T-helper 2 cell (primary cell): ENCODE measurements around the gene SHKBP1.
A peak's percentile ranks its signal among the peaks of the same experiment; 100 is the strongest.
"Not testable (repeated sequence)": the region's sequence is repeated elsewhere in the genome, so short reads cannot be mapped to it uniquely, and the experiment has no call there.

Experiments used
- DNase-seq, 5 experiments: peaks; one replicate each; pipeline versions ENCODE4 v3.0.0 to v3.0.0-alpha.2; 2012 to 2022

Gene SHKBP1

DNA sequence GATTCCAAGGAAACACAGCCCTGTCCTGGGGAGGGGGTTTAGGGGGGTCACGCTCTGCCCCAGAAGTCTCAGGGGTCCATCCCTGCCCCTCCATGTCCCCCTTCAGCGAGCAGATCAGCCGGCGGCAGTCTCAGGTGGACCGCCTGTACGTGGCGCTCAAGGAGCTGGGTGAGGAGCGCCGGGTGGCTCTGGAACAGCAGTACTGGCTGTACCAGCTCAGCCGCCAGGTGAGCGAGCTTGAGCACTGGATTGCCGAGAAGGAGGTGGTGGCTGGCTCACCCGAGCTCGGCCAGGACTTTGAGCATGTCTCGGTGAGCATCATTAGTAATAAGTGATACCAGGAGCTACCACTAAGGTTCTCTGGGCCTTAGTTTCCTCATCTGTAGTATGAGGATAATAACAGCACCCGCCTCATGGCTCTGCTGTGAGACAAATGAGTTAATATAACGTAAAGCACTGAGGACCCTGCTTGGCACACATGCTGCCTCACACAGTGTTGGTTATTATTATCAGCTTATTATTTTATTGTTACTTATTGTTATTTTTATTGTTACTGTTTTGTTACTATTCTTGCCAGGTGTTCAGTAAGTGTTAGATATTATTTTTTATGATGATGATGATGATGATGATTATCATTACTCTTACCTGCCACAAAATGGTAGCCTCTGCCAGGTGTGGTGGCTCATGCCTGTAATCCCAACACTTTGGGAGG lies 20.5 kb upstream of the SHKBP1 start:
- no peak for DNase-seq

DNA sequence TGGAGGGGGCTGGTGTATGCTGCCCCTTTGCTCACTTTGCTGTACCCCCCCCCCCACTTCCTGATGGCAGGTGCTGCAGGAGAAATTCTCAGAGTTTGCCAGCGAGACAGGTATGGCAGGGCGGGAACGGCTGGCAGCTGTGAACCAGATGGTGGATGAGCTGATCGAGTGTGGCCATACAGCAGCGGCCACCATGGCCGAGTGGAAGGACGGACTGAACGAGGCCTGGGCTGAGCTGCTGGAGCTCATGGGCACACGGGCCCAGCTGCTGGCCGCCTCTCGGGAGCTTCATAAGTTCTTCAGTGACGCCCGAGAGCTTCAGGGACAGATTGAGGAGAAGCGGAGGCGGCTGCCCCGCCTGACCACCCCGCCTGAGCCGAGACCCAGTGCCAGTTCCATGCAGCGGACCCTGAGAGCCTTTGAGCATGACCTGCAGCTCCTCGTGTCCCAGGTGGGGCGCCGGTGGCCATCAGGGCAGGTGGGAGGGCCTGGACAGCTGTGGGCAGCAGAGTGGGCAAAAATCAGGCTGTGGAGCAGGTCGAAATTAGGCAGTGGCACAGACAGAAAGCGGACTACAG lies 19.6 kb upstream of the SHKBP1 start:
- no peak for DNase-seq

DNA sequence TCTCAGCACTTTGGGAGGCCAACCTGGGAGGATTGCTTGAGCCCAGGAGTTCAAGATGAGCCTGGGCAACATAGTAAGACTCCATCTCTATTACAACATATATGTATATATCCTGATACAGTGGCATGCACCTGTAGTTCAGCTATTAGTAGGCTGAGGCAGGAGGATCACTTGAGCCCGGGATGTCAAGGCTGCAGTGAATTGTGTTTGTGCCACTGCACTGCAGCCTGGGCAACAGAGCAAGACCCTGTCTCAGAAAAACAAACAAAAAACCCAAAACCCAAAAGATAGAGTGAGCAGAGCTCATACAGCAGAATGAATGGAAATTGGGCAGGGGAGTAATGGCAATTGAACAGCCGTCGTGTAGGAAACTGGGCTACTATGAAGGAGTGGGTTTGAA lies 17.3 kb upstream of the SHKBP1 start:
- no peak for DNase-seq

DNA sequence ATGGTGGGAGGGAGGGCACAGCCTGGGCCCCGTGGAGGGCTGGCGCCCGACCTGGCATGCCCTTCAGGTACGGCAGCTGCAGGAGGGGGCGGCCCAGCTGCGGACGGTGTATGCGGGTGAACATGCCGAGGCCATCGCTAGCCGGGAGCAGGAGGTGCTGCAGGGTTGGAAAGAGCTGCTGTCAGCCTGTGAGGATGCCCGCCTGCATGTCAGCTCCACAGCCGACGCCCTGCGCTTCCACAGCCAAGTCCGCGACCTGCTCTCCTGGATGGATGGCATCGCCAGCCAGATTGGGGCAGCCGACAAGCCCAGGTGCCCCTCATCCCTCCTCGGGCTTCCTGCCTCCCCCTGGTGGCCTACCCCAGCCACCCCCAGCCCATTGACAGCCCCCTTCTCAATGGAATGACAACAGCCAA lies 16.6 kb upstream of the SHKBP1 start:
- no peak for DNase-seq

DNA sequence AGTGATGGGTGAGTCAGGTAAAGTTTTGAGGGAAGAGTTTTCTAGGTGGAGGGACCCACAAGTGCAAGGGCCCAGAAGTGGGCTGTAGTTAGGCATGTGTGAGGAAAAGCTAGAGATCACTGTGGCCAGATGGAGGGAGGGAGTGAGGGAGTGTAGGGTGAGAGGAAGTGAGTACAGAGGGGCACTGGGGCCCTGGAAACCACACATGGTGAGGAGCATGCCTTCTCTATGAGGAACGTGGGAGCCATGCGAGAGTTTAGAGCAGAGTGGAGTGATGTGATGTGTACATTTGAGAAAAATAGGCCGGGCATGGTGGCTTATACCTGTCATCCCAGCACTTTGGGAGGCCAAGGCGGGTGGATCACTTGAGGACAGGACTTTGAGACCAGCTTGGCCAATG lies 14.7 kb upstream of the SHKBP1 start:
- no peak for DNase-seq

DNA sequence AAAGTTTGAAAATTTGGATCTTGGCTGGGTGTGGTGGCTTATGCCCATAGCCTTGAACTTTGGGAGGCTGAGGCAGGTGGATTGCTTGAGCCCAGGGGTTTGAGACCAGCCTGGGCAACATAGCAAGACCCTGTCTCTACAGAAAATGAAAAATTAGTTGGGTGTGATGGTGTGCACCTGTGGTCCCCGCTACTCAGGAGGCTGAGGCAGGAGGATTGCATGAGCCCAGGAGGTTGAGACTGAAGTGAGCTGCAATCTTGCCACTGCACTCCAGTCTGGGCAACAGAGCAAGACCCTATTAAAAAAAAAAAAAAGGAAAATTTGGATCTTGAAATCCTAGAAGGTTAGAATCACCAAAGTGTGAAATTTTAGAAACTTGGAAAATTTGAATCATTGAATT lies 12.1 kb upstream of the SHKBP1 start:
- DNase-seq, result not testable (repeated sequence)

DNA sequence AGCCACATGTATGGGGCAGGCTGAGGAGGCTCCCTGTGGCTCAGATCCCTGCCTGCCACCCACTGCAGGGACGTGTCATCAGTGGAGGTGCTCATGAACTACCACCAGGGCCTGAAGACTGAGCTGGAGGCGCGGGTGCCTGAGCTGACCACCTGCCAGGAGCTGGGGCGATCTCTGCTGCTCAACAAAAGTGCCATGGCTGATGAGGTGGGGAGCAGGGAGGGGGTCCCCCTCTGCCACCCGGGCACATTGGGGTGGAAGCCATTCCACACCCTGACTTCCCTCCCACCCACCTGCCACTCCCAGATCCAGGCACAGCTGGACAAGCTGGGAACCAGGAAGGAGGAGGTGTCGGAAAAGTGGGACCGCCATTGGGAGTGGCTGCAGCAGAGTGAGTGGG lies 11.3 kb upstream of the SHKBP1 start:
- no peak for DNase-seq

DNA sequence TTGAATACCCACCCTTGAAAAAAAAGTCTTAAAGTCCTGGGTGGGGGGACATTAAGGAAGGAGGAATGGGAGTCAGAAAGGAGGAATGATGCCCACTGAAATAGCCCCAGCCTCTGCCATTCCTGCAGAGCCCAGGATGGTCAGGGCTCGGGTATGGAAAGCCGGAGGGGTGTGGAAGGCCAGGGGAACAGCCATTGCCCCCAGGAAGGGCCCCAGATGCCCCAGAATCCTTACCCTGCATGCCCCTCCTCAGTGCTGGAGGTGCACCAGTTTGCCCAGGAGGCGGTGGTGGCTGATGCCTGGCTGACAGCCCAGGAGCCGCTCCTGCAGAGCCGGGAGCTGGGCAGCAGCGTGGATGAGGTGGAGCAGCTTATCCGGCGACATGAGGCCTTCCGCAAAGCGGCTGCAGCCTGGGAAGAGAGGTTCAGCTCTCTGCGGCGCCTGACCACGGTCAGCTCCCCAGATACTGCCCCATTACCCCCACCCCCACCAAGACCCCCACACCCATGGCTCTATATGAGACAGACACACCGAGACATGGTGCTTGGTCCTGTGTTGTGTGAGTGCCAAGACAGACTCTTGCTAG lies 10.7 kb upstream of the SHKBP1 start:
- DNase-seq, result no peak

DNA sequence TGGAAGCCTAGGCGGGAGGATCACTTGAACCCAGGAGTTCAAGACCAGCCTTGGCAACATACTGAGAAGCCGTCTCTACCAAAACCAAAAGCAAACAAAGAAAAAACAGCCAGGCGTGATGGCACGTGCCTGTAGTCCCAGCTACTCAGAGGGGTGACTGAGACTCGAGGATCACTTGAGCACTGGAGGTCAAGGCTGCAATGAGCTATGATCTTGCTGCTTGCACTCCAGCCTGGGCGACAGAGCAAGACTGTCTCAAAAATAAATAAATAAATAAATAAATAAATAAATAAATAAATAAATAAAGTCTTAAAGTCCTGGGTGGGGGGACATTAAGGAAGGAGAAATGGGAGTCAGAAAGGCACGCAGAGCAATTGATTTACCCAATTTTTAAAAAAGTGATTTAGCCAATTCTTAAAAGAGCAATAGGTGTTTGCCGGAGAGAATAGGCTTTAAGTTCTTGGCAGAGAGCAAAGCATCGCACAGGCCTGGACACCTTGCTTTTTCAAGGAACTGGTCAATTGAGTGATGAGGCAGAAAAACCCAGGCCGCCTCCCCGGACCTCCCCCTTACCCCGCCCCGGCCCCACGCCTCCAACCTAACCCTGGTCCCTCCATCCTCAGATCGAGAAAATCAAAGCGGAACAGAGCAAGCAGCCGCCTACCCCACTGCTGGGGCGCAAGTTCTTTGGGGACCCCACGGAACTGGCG lies 9.5 kb upstream of the SHKBP1 start:
- no peak for DNase-seq

DNA sequence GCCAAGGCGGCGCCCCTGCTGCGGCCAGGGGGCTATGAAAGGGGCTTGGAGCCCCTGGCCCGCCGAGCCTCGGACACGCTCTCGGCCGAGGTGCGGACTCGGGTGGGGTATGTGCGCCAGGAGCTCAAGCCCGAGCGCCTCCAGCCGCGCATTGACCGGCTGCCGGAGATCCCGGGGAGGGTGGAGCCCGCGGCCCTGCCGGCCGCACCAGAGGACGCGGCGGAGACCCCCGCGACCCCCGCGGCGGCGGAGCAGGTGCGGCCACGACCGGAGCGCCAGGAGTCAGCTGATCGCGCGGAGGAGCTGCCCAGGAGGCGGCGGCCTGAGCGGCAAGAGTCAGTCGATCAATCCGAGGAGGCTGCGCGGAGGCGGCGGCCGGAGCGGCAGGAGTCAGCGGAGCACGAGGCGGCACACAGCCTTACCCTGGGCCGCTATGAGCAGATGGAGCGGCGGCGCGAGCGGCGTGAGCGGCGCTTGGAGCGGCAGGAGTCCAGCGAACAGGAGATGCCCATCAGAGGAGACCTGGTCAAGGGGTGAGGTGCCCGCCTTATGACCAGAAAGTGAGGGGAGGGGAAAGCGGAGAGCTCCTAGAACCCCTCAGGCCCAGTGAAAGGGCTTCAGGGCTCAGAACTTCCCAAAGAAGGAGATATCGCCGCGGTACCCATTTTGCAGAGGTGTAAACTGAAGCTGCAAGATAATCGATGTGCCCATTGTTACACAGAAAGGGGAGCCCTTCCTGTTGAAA lies 8.8 kb upstream of the SHKBP1 start:
- DNase-seq, result no peak

DNA sequence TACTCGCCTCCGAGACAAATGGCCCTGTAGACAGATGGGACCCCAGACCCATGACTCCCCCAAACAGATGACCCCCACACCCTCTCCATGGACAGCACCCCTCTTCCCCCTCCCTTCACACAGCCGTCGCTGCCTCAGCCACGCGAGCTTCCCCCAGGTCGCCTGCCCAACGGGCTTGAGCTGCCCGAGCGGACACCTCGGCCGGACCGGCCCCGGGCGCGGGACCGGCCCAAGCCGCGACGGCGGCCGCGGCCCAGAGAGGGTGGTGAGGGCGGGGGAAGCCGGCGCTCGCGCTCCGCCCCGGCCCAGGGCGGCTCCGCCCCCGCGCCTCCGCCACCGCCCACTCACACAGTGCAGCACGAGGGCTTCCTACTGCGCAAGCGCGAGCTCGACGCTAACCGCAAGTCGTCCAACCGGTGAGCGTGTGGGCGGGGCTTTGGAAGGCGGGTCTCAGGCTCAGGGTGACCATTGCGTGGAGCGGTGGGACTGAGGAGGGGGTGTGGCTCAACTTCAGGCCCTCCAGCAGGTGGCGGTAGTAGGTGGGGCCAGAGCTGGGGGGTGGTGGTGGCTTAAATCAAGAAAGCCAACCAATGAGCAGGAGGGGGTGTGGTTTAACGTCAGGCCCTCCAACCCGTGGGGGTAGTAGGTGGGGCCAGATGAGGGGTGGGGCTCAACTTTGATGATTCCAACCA lies 6.2 kb upstream of the SHKBP1 start:
- peak; percentile 85 to 99 (median 97) for DNase-seq

DNA sequence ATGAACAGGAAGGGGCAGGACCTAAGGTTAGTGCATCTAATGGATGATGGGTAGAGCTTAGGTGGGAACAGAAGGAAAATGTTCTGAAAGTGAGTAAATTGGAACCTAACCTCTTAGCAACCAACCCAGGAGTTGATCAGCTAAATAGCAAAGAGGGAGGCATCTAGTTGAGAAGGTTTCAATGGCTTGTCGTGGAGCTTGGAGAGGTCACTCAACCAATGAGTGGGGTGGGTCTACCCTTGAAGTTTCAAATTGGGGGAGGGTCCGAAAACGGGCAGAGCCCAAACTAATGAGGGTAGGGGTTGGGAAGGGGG lies 5.7 kb upstream of the SHKBP1 start:
- no peak for DNase-seq

DNA sequence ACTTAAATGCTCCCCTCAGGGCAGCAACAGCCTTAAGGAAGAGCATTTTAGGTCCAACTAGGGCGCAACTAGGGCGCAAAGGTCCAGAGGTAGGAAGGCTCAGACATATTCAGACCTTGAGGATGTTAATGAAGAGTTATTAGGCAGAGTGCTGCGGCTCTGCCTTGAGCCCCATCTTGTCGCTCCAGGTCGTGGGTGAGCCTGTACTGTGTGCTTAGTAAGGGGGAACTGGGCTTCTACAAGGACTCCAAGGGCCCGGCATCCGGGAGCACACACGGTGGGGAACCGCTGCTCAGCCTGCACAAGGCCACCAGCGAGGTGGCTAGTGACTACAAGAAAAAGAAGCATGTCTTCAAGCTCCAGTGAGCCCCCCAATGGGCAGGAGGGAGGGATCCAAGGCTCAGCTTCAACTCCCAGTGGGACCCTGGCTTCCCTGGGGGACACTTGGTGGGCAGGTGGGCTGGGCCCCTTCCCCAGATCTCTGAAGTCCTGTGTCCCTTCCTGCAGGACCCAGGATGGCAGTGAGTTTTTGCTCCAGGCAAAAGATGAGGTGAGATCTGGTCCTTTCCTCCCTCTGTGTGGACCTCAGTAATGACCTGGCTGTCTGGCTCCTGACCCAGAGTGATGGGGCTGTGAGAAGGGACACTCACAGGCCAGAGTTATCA lies 4.7 kb upstream of the SHKBP1 start:
- no peak for DNase-seq

DNA sequence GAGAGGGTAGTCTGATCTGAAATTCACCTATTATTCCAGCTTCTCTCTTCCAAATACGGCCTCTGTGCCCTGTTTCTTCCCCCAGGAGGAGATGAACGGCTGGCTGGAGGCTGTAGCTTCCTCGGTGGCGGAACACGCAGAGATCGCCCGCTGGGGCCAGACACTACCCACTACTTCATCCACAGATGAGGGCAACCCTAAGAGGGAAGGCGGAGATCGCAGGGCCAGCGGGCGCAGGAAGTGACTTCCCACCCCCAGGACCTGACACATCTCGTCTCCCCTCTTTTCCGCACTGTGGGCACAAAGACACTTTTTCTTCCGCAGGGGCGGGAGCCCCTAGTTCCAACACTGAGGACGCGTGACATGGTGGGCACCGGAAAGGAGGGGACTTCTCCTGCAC lies 1.3 kb upstream of the SHKBP1 start:
- DNase-seq, result no peak

DNA sequence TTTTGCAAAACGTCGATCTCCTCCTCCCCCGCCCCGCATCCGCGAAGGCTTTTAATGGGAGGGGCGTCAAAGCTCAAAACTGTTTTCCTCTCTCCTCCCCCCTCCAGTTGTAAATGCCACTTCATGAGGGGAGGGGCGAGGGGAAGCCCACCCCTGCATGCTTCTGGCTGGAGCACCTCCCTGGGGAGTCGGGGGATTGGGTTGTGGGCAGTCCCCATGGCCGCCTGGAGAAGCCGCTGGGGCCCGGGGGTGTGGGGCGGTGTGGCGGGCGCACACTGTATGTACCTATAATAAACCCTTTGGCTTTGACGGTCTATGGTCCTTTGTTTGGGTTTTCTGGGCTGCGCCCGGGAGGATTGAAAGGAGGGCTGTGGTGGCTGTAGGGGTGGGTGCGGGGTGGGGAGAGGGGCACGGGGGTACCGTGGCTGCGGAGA lies 505 bp upstream of the SHKBP1 start:
- peak in 1 of 5 experiments; percentile 62 for DNase-seq

DNA sequence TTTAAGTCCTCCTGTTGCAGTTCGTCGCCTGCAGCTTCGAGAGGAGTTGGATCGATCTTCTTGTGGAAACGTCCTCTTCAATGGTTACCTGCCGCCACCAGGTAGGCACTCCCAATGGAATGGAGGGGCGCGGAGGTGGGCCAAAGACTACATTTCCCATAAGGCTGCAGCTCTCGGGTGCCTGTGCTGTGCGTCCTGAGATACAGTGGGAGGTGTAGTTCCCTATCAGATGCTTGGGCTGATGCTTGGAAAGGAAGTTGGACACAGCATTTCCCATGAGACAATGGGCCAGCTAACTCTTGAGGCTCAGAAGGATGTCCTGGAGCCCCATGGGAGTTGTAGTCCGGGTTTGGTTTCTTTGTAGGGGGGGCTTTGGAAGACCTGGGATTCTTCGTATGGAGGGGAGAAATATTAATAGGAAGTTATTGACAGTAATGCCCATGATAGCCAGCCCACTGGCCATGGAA lies 1.8 kb downstream of the SHKBP1 start:
- DNase-seq, result no peak

DNA sequence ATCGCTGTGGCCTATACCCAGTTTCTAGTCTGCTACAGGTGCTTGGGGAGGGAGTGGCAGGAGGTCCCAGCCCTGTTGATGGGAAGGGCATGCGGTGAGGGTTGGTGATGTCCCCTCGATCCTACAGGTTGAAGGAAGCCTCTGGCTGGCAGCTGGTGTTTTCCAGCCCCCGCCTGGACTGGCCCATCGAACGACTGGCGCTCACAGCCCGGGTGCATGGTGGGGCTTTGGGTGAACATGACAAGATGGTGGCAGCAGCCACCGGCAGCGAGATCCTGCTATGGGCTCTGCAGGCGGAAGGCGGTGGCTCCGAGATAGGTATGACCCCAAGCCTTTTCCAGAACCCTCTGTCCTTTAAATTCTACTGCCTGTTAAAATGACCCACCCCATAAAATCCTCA lies 3.9 kb downstream of the SHKBP1 start:
- no peak for DNase-seq

DNA sequence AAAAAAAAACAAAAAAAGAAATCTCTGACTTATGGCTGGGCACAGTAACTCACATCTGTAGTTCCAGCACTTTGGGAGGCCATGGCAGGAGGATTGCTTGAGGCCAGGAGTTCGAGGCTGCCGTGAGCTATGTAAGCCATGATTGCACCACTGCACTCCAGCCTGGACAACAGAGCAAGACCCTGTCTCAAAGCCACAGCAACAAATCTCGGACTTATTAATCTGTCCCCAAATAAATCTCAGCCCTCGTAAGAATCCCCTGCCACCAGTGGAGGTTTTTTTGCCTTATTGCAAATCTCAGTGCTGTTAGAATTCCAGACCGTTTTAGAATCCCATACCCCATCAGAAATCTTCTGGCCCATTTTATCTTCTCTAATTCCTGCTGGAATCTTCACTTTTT lies 4.9 kb downstream of the SHKBP1 start:
- DNase-seq, result no peak

DNA sequence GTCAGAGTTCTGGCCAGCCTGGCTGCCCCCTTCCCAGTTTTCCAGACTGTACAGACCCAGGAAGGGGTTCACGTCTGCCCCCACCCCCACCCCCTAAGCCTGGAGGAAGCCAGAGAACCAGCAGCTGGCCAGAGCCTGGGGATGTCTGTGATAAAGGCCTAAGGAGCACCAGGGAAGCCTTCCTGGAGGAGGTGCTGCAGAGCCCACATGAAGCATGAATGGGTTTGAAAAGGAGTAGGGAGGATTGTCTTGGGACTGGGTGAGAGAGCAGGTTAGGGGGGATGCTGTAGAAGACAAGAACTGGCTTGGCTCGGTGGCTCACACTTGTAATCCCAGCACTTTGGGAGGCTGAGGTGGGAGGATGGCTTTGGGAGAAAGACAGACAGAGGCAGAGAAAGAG lies 5.8 kb downstream of the SHKBP1 start:
- DNase-seq, result no peak

DNA sequence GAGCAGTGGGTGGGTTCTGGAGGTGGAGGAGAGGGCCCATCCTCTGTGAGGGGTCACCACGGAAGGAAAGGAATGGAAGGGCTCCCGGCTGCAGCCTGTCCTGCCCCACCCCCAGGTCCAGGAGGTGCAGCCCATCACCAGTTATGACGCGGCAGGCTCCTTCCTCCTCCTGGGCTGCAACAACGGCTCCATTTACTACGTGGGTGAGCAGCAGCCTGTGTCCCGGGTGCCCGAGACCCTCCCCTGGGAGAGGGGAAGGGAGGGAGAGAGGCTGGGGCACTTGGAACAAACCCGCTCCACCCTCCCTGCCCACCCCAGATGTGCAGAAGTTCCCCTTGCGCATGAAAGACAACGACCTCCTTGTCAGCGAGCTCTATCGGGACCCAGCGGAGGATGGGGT lies 6.6 kb downstream of the SHKBP1 start:
- no peak for DNase-seq

DNA sequence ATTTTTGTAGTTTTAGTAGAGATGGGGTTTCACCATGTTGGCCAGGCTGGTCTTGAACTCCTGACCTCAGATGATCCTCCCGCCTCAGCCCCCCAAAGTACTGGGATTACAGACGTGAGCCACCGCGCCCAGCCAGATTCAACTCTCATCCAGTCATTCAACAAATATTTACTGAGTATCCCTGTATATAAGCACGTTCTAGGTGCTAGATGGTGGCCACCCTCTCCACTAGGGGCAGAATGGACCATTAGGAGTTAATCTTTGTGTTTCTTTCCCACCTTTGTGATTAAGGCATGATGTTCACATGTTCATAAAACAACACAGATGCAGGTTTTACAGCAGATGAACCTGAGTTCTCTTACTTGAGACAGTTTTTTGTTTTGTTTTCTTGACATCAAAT lies 7.3 kb downstream of the SHKBP1 start:
- DNase-seq, result no peak
